HepG2 (cell line): ENCODE measurements around the gene TLR6. TPM values are rescaled to one million over a fixed set of nuclear protein-coding genes. Genes with fewer than 3 reads are reported as not detected.

ENCODE experiments used
- DNMT1 ChIP-seq: sonication (generic); formaldehyde crosslinking; IDR thresholded peaks from 2 replicates; pipeline ENCODE4 v1.5.1; 2020; ENCODE audit warnings: mild to moderate bottlenecking, missing genetic modification reagents
- KDM1A ChIP-seq: IDR thresholded peaks from 2 replicates; pipeline ENCODE4 v1.6.1; 2016; ENCODE audit warnings: missing compliant biosample characterization
- NR1H2 ChIP-seq: sonication (generic); formaldehyde crosslinking; IDR thresholded peaks from 2 replicates; pipeline ENCODE4 v1.8.1; 2022; ENCODE audit warnings: low read depth, missing genetic modification reagents, borderline replicate concordance
- TARDBP ChIP-seq: sonication (generic); formaldehyde crosslinking; IDR thresholded peaks from 2 replicates; pipeline ENCODE4 v1.8.0; 2022; ENCODE audit warnings: mild to moderate bottlenecking, missing genetic modification reagents
- TCF7L2 ChIP-seq: IDR thresholded peaks from 2 replicates; pipeline ENCODE4 v1.6.1; 2011; ENCODE audit warnings: mild to moderate bottlenecking, low read depth, low read length, moderate library complexity
- ZBTB4 ChIP-seq: sonication (generic); formaldehyde crosslinking; IDR thresholded peaks from 2 replicates; pipeline ENCODE4 v1.4.0; 2020; ENCODE audit warnings: missing genetic modification reagents, mild to moderate bottlenecking, borderline replicate concordance
- ZEB1 ChIP-seq: IDR thresholded peaks from 2 replicates; pipeline ENCODE4 v1.6.1; 2012; ENCODE audit warnings: mild to moderate bottlenecking, low read depth, inconsistent platforms; ENCODE audit not compliant: insufficient replicate concordance
- ZIK1 ChIP-seq: sonication (generic); formaldehyde crosslinking; IDR thresholded peaks from 2 replicates; pipeline ENCODE4 v1.5.0; 2020; ENCODE audit warnings: mild to moderate bottlenecking, low read depth, missing genetic modification reagents, borderline replicate concordance
- ZNF772 ChIP-seq: sonication (generic); formaldehyde crosslinking; IDR thresholded peaks from 2 replicates; pipeline ENCODE4 v1.5.0; 2020; ENCODE audit warnings: mild to moderate bottlenecking, missing genetic modification reagents
- ZNF775 ChIP-seq: sonication (generic); formaldehyde crosslinking; IDR thresholded peaks from 2 replicates; pipeline ENCODE4 v1.4.0; 2020; ENCODE audit warnings: missing genetic modification reagents, mild to moderate bottlenecking, moderate library complexity, borderline replicate concordance
- polyA plus RNA-seq, 8 experiments: library from polyadenylated mRNA; depleted of rRNA in 3 of 8; stranded (reverse) in 7 of 8; unstranded in 1 of 8; fragments of >200 nt; fragmentation: Illumina TruSeq in 4 of 8; extraction: Trizol in 4 of 8; gene quantifications; 2 replicates each; pipeline versions ENCODE4 v1.2.1 to v1.2.3, GENCODE V29; 2011 to 2016; ENCODE audit warnings: low read depth in 4 of 8, missing spikeins in 1 of 8, mixed read lengths in 1 of 8; ENCODE audit not compliant: insufficient read depth in 1 of 8
- total RNA-seq, 5 experiments: library from RNA; depleted of rRNA; stranded (reverse); fragments of >200 nt; fragmentation: Illumina TruSeq; extraction: Trizol; gene quantifications; 2 replicates each; pipeline ENCODE4 v1.2.3, GENCODE V29; 2016; ENCODE audit warnings: low read depth in 1 of 5
- TF ChIP-seq, protein P1 (sequence below): sonication (generic); formaldehyde crosslinking; conservative IDR thresholded peaks from 2 replicates; pipeline ENCODE4 v1.8.0; 2022; ENCODE audit warnings: low read depth, missing genetic modification reagents
- TF ChIP-seq, protein P2 (sequence below): sonication (generic); formaldehyde crosslinking; conservative IDR thresholded peaks from 2 replicates; pipeline ENCODE4 v1.8.0; 2022; ENCODE audit warnings: mild to moderate bottlenecking, moderate library complexity, missing genetic modification reagents
- TF ChIP-seq, protein P3 (sequence below): sonication (generic); formaldehyde crosslinking; IDR thresholded peaks from 2 replicates; pipeline ENCODE4 v1.5.1; 2020; ENCODE audit warnings: mild to moderate bottlenecking, moderate library complexity, missing genetic modification reagents
- TF ChIP-seq, protein P4 (sequence below): IDR thresholded peaks from 2 replicates; pipeline ENCODE4 v1.6.1; 2016; ENCODE audit warnings: missing genetic modification reagents, missing compliant biosample characterization
- TF ChIP-seq, protein P5 (sequence below): sonication (generic); formaldehyde crosslinking; IDR thresholded peaks from 2 replicates; pipeline ENCODE4 v1.5.1; 2020; ENCODE audit warnings: missing genetic modification reagents, mild to moderate bottlenecking, borderline replicate concordance

TLR6 gene
- total and polyA plus RNA-seq, 2 of the 13 experiments (the other 11 are each of a cell fraction or from before 2014, with no cell fraction given) = 0.33 to 0.71 TPM

GRCh38 chr4:38904090-38904666 lies 47.6 kb upstream of the TLR6 start (continued):
- TF ChIP-seq, protein P1, sequence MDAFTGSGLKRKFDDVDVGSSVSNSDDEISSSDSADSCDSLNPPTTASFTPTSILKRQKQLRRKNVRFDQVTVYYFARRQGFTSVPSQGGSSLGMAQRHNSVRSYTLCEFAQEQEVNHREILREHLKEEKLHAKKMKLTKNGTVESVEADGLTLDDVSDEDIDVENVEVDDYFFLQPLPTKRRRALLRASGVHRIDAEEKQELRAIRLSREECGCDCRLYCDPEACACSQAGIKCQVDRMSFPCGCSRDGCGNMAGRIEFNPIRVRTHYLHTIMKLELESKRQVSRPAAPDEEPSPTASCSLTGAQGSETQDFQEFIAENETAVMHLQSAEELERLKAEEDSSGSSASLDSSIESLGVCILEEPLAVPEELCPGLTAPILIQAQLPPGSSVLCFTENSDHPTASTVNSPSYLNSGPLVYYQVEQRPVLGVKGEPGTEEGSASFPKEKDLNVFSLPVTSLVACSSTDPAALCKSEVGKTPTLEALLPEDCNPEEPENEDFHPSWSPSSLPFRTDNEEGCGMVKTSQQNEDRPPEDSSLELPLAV (CRISPR knock-in tag) = no peak
- TF ChIP-seq KDM1A (no peak), TCF7L2 (no peak), ZBTB4 (CRISPR knock-in tag) (no peak), ZEB1 (no peak), TARDBP (peak; percentile 76), DNMT1 (CRISPR knock-in tag) (no peak), NR1H2 (no peak), ZNF772 (CRISPR knock-in tag) (no peak), ZIK1 (0 out of 2 replicates have a peak, but pooled peaks have one; percentile 16), ZNF775 (CRISPR knock-in tag) (no peak)
- TF ChIP-seq, protein P2, sequence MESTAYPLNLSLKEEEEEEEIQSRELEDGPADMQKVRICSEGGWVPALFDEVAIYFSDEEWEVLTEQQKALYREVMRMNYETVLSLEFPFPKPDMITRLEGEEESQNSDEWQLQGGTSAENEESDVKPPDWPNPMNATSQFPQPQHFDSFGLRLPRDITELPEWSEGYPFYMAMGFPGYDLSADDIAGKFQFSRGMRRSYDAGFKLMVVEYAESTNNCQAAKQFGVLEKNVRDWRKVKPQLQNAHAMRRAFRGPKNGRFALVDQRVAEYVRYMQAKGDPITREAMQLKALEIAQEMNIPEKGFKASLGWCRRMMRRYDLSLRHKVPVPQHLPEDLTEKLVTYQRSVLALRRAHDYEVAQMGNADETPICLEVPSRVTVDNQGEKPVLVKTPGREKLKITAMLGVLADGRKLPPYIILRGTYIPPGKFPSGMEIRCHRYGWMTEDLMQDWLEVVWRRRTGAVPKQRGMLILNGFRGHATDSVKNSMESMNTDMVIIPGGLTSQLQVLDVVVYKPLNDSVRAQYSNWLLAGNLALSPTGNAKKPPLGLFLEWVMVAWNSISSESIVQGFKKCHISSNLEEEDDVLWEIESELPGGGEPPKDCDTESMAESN (CRISPR knock-in tag) = 0 out of 2 replicates have a peak, but pooled peaks have one; percentile 22
- TF ChIP-seq, protein P3, sequence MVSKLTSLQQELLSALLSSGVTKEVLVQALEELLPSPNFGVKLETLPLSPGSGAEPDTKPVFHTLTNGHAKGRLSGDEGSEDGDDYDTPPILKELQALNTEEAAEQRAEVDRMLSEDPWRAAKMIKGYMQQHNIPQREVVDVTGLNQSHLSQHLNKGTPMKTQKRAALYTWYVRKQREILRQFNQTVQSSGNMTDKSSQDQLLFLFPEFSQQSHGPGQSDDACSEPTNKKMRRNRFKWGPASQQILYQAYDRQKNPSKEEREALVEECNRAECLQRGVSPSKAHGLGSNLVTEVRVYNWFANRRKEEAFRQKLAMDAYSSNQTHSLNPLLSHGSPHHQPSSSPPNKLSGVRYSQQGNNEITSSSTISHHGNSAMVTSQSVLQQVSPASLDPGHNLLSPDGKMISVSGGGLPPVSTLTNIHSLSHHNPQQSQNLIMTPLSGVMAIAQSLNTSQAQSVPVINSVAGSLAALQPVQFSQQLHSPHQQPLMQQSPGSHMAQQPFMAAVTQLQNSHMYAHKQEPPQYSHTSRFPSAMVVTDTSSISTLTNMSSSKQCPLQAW = peak; percentile 95
- TF ChIP-seq, protein P4, sequence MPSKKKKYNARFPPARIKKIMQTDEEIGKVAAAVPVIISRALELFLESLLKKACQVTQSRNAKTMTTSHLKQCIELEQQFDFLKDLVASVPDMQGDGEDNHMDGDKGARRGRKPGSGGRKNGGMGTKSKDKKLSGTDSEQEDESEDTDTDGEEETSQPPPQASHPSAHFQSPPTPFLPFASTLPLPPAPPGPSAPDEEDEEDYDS (CRISPR knock-in tag) = no peak
- TF ChIP-seq, protein P5, sequence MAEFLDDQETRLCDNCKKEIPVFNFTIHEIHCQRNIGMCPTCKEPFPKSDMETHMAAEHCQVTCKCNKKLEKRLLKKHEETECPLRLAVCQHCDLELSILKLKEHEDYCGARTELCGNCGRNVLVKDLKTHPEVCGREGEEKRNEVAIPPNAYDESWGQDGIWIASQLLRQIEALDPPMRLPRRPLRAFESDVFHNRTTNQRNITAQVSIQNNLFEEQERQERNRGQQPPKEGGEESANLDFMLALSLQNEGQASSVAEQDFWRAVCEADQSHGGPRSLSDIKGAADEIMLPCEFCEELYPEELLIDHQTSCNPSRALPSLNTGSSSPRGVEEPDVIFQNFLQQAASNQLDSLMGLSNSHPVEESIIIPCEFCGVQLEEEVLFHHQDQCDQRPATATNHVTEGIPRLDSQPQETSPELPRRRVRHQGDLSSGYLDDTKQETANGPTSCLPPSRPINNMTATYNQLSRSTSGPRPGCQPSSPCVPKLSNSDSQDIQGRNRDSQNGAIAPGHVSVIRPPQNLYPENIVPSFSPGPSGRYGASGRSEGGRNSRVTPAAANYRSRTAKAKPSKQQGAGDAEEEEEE (CRISPR knock-in tag) = no peak
